ENCODE results near the gene SLAMF7.

SLAMF7 gene

GRCh38 chr1:160789702-160790611 is 50.9 kb downstream of the SLAMF7 start:
- TF ChIP-seq, protein P1, sequence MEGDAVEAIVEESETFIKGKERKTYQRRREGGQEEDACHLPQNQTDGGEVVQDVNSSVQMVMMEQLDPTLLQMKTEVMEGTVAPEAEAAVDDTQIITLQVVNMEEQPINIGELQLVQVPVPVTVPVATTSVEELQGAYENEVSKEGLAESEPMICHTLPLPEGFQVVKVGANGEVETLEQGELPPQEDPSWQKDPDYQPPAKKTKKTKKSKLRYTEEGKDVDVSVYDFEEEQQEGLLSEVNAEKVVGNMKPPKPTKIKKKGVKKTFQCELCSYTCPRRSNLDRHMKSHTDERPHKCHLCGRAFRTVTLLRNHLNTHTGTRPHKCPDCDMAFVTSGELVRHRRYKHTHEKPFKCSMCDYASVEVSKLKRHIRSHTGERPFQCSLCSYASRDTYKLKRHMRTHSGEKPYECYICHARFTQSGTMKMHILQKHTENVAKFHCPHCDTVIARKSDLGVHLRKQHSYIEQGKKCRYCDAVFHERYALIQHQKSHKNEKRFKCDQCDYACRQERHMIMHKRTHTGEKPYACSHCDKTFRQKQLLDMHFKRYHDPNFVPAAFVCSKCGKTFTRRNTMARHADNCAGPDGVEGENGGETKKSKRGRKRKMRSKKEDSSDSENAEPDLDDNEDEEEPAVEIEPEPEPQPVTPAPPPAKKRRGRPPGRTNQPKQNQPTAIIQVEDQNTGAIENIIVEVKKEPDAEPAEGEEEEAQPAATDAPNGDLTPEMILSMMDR (IDR thresholded peaks at IDR 0.05; ENCODE audit: insufficient read depth, low read depth, low read length, missing control alignments) = no peak
- H3K4me3 ChIP-seq (ENCODE audit: low read depth, low read length) = peak overlapping the region; percentile 13; the same call in 1 of the 2 replicates
- DNase-seq (ENCODE audit: low read depth) = peak; percentile 86

DNA sequence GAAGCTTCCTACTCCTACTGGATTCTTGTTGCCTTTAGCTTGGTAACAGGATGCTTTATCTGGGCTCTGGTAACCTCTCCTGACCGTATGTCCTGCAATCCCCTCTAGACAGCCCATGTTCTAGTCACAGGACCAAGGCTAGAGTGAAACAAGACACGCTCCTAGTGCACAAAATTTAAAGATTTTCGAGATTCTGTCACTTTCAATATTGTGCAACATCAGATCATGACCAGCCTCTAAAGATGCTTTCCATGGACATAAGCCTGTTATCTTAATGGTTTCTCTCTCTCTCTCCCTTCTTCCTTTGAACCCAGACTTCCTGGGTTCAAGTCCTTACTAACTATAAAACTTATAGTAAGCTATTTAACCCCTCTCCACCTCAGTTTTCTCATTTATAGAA is 55.3 kb downstream of the SLAMF7 start:
- H3K4me3 ChIP-seq (ENCODE audit: low read depth, low read length) = no peak overlapping the region
- DNase-seq (ENCODE audit: low read depth) = no peak
- TF ChIP-seq, protein P1 (IDR thresholded peaks at IDR 0.05; ENCODE audit: insufficient read depth, low read depth, low read length, missing control alignments) = no peak

DNA sequence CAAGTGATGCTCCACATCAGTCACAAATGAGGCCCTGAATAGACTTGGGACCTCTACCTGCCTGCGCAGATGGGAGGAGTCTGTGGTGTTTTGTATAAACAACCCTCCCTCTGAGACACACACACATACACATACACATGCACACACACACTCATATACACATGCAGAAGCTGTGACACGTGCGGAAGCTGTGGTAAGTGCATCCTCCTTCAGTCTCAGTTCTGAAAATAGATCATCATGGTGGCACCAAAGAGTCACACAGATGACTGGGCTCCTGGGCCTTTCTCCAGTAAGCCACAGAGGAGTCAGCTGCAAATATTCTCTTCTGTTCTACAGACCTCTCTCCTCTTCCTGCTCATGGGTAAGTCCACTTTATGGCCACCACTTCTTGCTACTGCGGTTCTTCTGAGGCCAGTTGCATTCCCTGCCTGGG is 56.9 kb downstream of the SLAMF7 start, which contains the start of gene LY9:
LY9 (plus strand) TSS at position 224 of the 433 bp plus-strand sequence; CDS start at position 238, 14 bp downstream.
- peak within 1 kb of the TSS; percentile 53 for H3K4me3 ChIP-seq (ENCODE audit: low read depth, low read length)
- peak; percentile 96 for DNase-seq (ENCODE audit: low read depth)
- TF ChIP-seq, protein P1 (IDR thresholded peaks at IDR 0.05; ENCODE audit: insufficient read depth, low read depth, low read length, missing control alignments) = no peak

GRCh38 chr1:160797271-160797709 is 58.2 kb downstream of the SLAMF7 start:
- H3K4me3 ChIP-seq (ENCODE audit: low read depth, low read length) = peak overlapping the region; percentile 53
- DNase-seq (ENCODE audit: low read depth) = peak; percentile 71

GRCh38 chr1:160797861-160798273 is 58.8 kb downstream of the SLAMF7 start:
- H3K4me3 ChIP-seq (ENCODE audit: low read depth, low read length) = peak overlapping the region; percentile 53
- TF ChIP-seq, protein P1 (IDR thresholded peaks at IDR 0.05; ENCODE audit: insufficient read depth, low read depth, low read length, missing control alignments) = no peak
- peak; percentile 69 for DNase-seq (ENCODE audit: low read depth)

More at GRCh38 chr1:160797271-160797709, 58.2 kb downstream of the SLAMF7 start:
- TF ChIP-seq, protein P1 (IDR thresholded peaks at IDR 0.05; ENCODE audit: insufficient read depth, low read depth, low read length, missing control alignments) = no peak

DNA sequence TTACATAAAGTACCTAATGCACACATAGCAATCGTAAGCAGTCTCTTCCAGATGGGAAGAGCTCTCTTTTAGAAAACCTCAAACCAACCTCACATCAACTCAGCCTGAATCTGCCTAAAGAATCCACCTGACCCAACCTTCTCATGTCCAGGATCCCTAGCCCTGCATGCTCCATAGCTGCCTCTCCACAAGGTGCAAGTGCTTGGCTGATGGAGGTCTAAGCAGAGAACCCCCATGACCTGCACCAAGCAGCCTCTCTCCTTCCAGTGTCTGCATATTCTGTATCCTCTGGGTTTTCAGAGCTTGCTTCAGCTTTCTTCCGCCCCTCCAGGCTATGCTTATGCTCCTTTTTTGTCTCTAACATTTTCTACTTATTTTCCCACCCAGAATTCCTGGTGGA is 59.4 kb downstream of the SLAMF7 start:
- no peak overlapping the region for H3K4me3 ChIP-seq (ENCODE audit: low read depth, low read length)
- no peak for DNase-seq (ENCODE audit: low read depth)
- TF ChIP-seq, protein P1 (IDR thresholded peaks at IDR 0.05; ENCODE audit: insufficient read depth, low read depth, low read length, missing control alignments) = no peak
